Ovary (tissue), 9 donors: Measurements from ENCODE around the gene ACTR5. TPM values are rescaled to one million over a fixed set of nuclear protein-coding genes. Genes with fewer than 3 reads are reported as not detected.

Experiments used
- DNase-seq, 5 donors: peaks; one replicate each; pipeline ENCODE4 v3.0.0-alpha.2; 2019 to 2020
- H3K27ac ChIP-seq, 2 donors: fragments of 200-600 bp; one replicate each; pipeline versions ENCODE4 v1.5.1 to v1.8.0; 2019 to 2022
- H3K27me3 ChIP-seq: fragments of 200-600 bp; one replicate; pipeline ENCODE4 v1.8.0; 2022
- H3K36me3 ChIP-seq: fragments of 200-600 bp; sonication (generic); one replicate; pipeline ENCODE4 v1.5.1; 2019
- H3K4me1 ChIP-seq: one replicate; pipeline ENCODE4 v1.8.1; 2013; ENCODE audit warnings: mild to moderate bottlenecking, moderate library complexity; ENCODE audit not compliant: insufficient read depth
- H3K4me3 ChIP-seq: fragments of 200-600 bp; sonication (generic); one replicate; pipeline ENCODE4 v1.5.1; 2017
- H3K9me3 ChIP-seq, 2 donors: fragments of 200-600 bp in 1 of 2; sonication (generic) in 1 of 2; one replicate each; pipeline versions ENCODE4 v1.5.1 to v1.8.1; 2013 to 2019; ENCODE audit warnings: mild to moderate bottlenecking in 1 of 2, moderate library complexity in 1 of 2
- EP300 ChIP-seq: sonication (generic); formaldehyde crosslinking; IDR thresholded peaks from one replicate; pipeline ENCODE4 v1.6.1; 2017; ENCODE audit warnings: antibody characterized with exemption
- POLR2A ChIP-seq: fragments of 450-650 bp; IDR thresholded peaks from one replicate; pipeline ENCODE4 v1.6.1; 2017; ENCODE audit warnings: antibody characterized with exemption, mild to moderate bottlenecking, moderate library complexity
- WGBS, 3 donors: extraction: QIAGEN DNeasy Blood & Tissue Kit in 1 of 3; methylation state at CpG; one replicate each; pipeline versions ENCODE4 v1.1.5 to v1.1.7; 2013 to 2017; 5-methylcytosine and 5-hydroxymethylcytosine counted together
- intact Hi-C, 4 donors: fragments of 100-400 bp; cut with DNase I; formaldehyde crosslinking; loops; one replicate each; pipeline versions ENCODE4 v1.11.0 to v1.15.1; 2022 to 2023
- polyA plus RNA-seq, 2 donors: library from polyadenylated mRNA; stranded (reverse); fragments of 200-250 nt in 1 of 2; fragments of 350-450 nt in 1 of 2; fragmentation: Illumina TruSeq in 1 of 2; extraction: RNeasy Lipid Tissue Mini Kit (QIAGEN cat#74804) in 1 of 2; gene quantifications; one replicate each; pipeline ENCODE4 v1.2.3, GENCODE V29; 2013 to 2014
- total RNA-seq, 7 donors: library from RNA; depleted of rRNA in 2 of 7; stranded (reverse); fragments of >200 nt in 2 of 7; fragmentation: NEBNext Ultra II Directional in 3 of 7; extraction: Animal tissue kit (Norgen Biotek cat#: 25700) in 3 of 7; gene quantifications; one replicate each; pipeline versions ENCODE4 v1.1.0 to v1.2.4, GENCODE V29; 2016 to 2023
- TF ChIP-seq, protein P1 (sequence below), 3 donors: fragments of 450-650 bp in 2 of 3; fragments of 200-600 bp in 1 of 3; IDR thresholded peaks; one replicate each; pipeline versions ENCODE4 v1.5.1 to v1.8.0; 2016 to 2022; ENCODE audit warnings: antibody characterized with exemption in 3 of 3, mild to moderate bottlenecking in 1 of 3
- donor health status: DM: no; HTN: no; CAD: no; lungs with moderate emphysema.
- donor health status: DM: no; HTN: no; CAD: no.
- donor health status: Bipolar disorder and iron deficiency.
- donor health status: DM: yes; HTN: yes; CAD: no.
- donor health status: DM: no; HTN: no; CAD: no.
- donor health status: DM: yes; HTN: yes; CAD: no.

The ACTR5 gene
- total and polyA plus RNA-seq, 9 donors = 6.2 to 12.3 (median 9.8) TPM

- TF ChIP-seq, protein P1, sequence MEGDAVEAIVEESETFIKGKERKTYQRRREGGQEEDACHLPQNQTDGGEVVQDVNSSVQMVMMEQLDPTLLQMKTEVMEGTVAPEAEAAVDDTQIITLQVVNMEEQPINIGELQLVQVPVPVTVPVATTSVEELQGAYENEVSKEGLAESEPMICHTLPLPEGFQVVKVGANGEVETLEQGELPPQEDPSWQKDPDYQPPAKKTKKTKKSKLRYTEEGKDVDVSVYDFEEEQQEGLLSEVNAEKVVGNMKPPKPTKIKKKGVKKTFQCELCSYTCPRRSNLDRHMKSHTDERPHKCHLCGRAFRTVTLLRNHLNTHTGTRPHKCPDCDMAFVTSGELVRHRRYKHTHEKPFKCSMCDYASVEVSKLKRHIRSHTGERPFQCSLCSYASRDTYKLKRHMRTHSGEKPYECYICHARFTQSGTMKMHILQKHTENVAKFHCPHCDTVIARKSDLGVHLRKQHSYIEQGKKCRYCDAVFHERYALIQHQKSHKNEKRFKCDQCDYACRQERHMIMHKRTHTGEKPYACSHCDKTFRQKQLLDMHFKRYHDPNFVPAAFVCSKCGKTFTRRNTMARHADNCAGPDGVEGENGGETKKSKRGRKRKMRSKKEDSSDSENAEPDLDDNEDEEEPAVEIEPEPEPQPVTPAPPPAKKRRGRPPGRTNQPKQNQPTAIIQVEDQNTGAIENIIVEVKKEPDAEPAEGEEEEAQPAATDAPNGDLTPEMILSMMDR (IDR thresholded peaks at IDR 0.05) = no peak
- no peak for TF ChIP-seq POLR2A
- DNase-seq = no peak
Observed at GRCh38 chr20:38771621-38772020, 23.4 kb downstream of the ACTR5 start.

GRCh38 chr20:38774167-38774566 is 25.9 kb downstream of the ACTR5 start:
- Histone ChIP-seq H3K4me1 (no peaks in the 10 kb centered on the region), H3K27ac (no peak overlapping the region), H3K9me3 (peaks cover 0 to 4% of the 10 kb centered on the region in 2 donors), H3K36me3 (no peaks in the 10 kb centered on the region), H3K4me3 (no peak overlapping the region), H3K27me3 (no peaks in the 10 kb centered on the region)
- TF ChIP-seq EP300 = no peak
- TF ChIP-seq POLR2A = no peak
- TF ChIP-seq, protein P1 (IDR thresholded peaks at IDR 0.05) = no peak
- intact Hi-C loops = no loop called here
- 69 to 99% (median 98%) methylated on average over 2 of the region's 2 CpGs for WGBS, 3 donors
- no peak for DNase-seq

More at GRCh38 chr20:38771621-38772020, 23.4 kb downstream of the ACTR5 start:
- Histone ChIP-seq H3K4me1 (no peaks in the 10 kb centered on the region), H3K4me3 (no peak overlapping the region), H3K36me3 (no peaks in the 10 kb centered on the region), H3K27ac (no peak overlapping the region), H3K9me3 (peaks cover 0 to 4% of the 10 kb centered on the region in 2 donors), H3K27me3 (no peaks in the 10 kb centered on the region)
- WGBS, 3 donors = 91 to 95% (median 93%) methylated on average over 7 of the region's 7 CpGs
- intact Hi-C loops = no loop called here

DNA sequence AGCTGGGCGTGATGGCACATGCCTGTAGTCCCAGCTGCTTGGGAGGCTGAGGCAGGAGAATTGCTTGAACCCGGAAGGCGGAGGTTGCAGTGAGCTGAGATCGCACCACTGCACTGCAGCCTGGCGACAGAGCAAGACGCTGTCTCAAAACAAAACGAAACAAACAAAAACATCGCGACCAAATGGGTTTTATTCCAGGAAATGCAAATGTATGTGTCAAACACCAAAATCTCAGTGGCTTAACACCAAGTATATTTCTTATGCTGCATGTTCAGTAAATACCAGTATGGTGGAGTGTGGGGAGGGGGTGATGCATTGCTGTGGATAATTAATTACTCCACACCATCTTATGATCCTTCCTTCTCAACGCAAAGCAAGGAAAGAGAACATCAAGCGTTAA is 28.1 kb downstream of the ACTR5 start:
- intact Hi-C loops = no loop called here

DNA sequence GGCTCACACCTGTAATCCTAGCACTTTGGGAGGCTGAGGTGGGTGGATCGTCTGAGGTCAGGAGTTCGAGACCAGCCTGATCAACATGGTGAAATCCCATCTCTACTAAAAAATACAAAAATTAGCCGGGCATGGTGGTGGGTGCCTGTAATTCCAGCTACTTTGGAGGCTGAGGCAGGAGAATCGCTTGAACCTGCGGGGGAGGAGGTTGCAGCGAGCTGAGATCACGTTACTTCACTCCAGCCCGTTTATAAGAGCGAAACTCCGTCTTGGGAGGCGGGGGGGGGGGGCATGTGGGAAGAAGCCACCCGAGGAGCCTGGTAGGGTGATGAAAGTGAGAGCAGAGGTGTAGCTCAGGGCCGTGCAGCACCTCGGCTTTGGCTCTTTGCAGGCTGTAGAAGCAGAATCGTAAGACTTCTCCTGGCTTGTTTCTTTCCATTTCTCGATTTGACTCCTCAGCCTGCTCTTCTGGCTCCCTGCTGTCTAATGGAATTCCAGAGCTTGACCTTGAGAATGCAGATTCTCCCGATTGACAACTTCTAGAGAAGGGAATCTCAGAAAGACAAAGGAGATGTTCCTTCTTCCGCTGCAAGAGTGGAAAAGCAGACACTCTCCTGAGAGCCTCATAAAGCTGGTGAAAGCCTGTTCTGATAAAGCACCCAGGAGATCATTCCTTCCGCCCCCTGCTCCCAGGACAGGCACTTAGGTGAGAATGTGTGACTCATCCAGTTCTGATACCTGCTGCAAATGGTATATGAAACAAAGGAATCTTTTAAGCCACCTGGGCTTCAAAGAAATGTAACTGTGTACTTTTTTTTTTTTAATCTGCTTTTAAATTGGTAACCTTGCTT is 31.2 kb downstream of the ACTR5 start:
- H3K4me1 ChIP-seq = no peaks in the 10 kb centered on the region
- H3K9me3 ChIP-seq = no peaks in the 10 kb centered on the region
- no peak for DNase-seq
- no peaks in the 10 kb centered on the region for H3K27me3 ChIP-seq
- intact Hi-C loops = no loop called here
- TF ChIP-seq POLR2A (no peak), EP300 (no peak)
- TF ChIP-seq, protein P1 (IDR thresholded peaks at IDR 0.05) = no peak
- no peak overlapping the region for H3K27ac ChIP-seq
- WGBS, 3 donors = 34 to 43% (median 36%) methylated on average over 19 of the region's 19 CpGs
- no peaks in the 10 kb centered on the region for H3K36me3 ChIP-seq
- no peak overlapping the region for H3K4me3 ChIP-seq

More for the DNA sequence above, 28.1 kb downstream of the ACTR5 start:
- no peaks in the 10 kb centered on the region for H3K27me3 ChIP-seq
- H3K4me1 ChIP-seq = no peaks in the 10 kb centered on the region
- H3K4me3 ChIP-seq = no peak overlapping the region
- DNase-seq = no peak
- H3K9me3 ChIP-seq = peaks cover 0 to 4% of the 10 kb centered on the region in 2 donors
- WGBS, 3 donors = 94 to 98% (median 97%) methylated on average over 11 of the region's 11 CpGs
- H3K27ac ChIP-seq = no peak overlapping the region
- H3K36me3 ChIP-seq = no peaks in the 10 kb centered on the region
- TF ChIP-seq POLR2A (no peak), EP300 (no peak)
- TF ChIP-seq, protein P1 (IDR thresholded peaks at IDR 0.05) = no peak
